AG04449 (cell line): ENCODE data around the gene RYR2.

Source experiments
- CTCF ChIA-PET: fragments of 350-600 bp; formaldehyde crosslinking; extraction: SDS; loops from one replicate; lab custom pipeline; 2021; ENCODE audit warnings: antibody characterized with exemption; lab: Yijun Ruan, JAX
- POLR2A ChIA-PET: fragments of 400-600, 350-600 bp; formaldehyde crosslinking; extraction: SDS; loops from one replicate; lab custom pipeline; 2020; ENCODE audit warnings: antibody characterized with exemption, inconsistent platforms; lab: Yijun Ruan, JAX
- DNase-seq: peaks from one replicate; pipeline ENCODE4 v3.0.0-alpha.2; 2010; ENCODE audit warnings: low read depth, low spot score
- H3K4me3 ChIP-seq: 2 replicates; pipeline ENCODE4 v1.5.1; 2011; ENCODE audit warnings: low read depth, mild to moderate bottlenecking, control low read depth, low read length
- TF ChIP-seq, protein P1 (sequence below): IDR thresholded peaks from one replicate; pipeline ENCODE4 v1.5.1; 2011; ENCODE audit warnings: mild to moderate bottlenecking, moderate library complexity, low read length, control low read depth, inconsistent platforms; ENCODE audit not compliant: insufficient read depth; ENCODE audit errors: missing control alignments

Gene RYR2

GRCh38 chr1:237303929-237304328 is 261.9 kb downstream of the RYR2 start:
- CTCF ChIA-PET: no interaction called here
- DNase-seq: no peak
- TF ChIP-seq, protein P1, sequence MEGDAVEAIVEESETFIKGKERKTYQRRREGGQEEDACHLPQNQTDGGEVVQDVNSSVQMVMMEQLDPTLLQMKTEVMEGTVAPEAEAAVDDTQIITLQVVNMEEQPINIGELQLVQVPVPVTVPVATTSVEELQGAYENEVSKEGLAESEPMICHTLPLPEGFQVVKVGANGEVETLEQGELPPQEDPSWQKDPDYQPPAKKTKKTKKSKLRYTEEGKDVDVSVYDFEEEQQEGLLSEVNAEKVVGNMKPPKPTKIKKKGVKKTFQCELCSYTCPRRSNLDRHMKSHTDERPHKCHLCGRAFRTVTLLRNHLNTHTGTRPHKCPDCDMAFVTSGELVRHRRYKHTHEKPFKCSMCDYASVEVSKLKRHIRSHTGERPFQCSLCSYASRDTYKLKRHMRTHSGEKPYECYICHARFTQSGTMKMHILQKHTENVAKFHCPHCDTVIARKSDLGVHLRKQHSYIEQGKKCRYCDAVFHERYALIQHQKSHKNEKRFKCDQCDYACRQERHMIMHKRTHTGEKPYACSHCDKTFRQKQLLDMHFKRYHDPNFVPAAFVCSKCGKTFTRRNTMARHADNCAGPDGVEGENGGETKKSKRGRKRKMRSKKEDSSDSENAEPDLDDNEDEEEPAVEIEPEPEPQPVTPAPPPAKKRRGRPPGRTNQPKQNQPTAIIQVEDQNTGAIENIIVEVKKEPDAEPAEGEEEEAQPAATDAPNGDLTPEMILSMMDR: no peak

GRCh38 chr1:237306726-237307125 is 264.7 kb downstream of the RYR2 start:
- ChIA-PET POLR2A (no interaction called here), CTCF (no interaction called here)
- TF ChIP-seq, protein P1: no peak

More at GRCh38 chr1:237303929-237304328, 261.9 kb downstream of the RYR2 start:
- POLR2A ChIA-PET: no interaction called here
- H3K4me3 ChIP-seq: no peak overlapping the region

GRCh38 chr1:237309595-237310118 is 267.7 kb downstream of the RYR2 start:
- DNase-seq: no peak
- no peak overlapping the region for H3K4me3 ChIP-seq
- TF ChIP-seq, protein P1: no peak
- POLR2A ChIA-PET: no interaction called here
- CTCF ChIA-PET: no interaction called here

More at GRCh38 chr1:237306726-237307125, 264.7 kb downstream of the RYR2 start:
- no peak overlapping the region for H3K4me3 ChIP-seq
- no peak for DNase-seq

GRCh38 chr1:237316352-237316751 is 274.4 kb downstream of the RYR2 start:
- TF ChIP-seq, protein P1: no peak
- H3K4me3 ChIP-seq: no peak overlapping the region
- ChIA-PET CTCF (no interaction called here), POLR2A (no interaction called here)
- DNase-seq: no peak

DNA sequence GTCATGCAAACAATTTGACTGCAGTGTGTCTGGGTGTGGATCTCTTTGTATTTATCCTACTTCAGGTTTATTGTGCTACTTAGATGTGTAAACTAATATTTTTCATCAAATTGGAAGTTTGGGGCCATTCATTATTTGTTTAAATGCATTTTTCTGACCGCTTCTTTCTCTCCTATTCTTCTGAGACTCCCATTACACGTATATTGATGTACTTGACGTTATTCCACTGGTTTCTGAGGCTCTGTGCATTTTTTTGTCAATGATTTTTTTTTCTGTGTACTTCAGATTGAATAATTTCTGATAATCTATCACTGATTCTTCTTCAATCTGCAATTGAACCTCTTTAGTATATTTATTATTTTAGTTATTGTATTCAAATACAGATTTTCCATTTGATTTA is 276.8 kb downstream of the RYR2 start:
- CTCF ChIA-PET: no interaction called here

DNA sequence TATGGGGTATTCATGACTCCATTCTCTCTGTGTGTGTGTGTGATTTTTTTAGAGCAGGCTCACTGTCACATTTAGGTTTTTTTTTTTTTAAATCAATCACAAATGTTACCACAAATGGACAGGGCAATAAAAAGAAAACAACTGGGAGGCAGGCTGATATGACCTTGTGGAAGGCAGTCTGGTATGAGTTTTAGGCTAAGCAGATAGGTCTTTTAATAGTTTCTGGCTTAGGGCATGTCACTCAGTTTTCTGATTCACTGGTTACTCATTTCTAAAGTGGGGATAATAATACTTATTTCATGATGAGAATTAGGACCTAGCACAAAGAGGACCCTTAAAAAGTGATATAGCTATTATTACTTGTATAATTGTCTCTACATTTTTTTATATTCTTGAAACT is 278.9 kb downstream of the RYR2 start:
- TF ChIP-seq, protein P1: no peak
- no peak overlapping the region for H3K4me3 ChIP-seq
- no peak for DNase-seq
- POLR2A ChIA-PET: no interaction called here
- CTCF ChIA-PET: no interaction called here

More for the DNA sequence above, 276.8 kb downstream of the RYR2 start:
- DNase-seq: no peak
- POLR2A ChIA-PET: no interaction called here
- no peak overlapping the region for H3K4me3 ChIP-seq
- TF ChIP-seq, protein P1: no peak
